ENCODE measurements around the gene NELL1.

Gene NELL1

GRCh38 chr11:21185959-21186358 lies 516.6 kb downstream of the NELL1 start:
- ChIA-PET CTCF (no interaction called here), POLR2A (no interaction called here)
- DNase-seq (ENCODE audit: extremely low spot score), result no peak
- TF ChIP-seq TARDBP (IDR thresholded peaks at IDR 0.05) (no peak), BHLHE40 (IDR thresholded peaks at IDR 0.05; ENCODE audit: borderline replicate concordance) (no peak), L3MBTL2 (conservative IDR thresholded peaks at IDR 0.05) (no peak), HDGF (IDR thresholded peaks at IDR 0.05; ENCODE audit: borderline replicate concordance) (no peak)

GRCh38 chr11:21190181-21190580 lies 520.8 kb downstream of the NELL1 start:
- no peak for DNase-seq (ENCODE audit: extremely low spot score)
- POLR2A ChIA-PET, result no interaction called here
- TF ChIP-seq ELF4 (IDR thresholded peaks at IDR 0.05) (no peak), PKNOX1 (IDR thresholded peaks at IDR 0.05) (no peak), SUZ12 (IDR thresholded peaks at IDR 0.05) (no peak), L3MBTL2 (conservative IDR thresholded peaks at IDR 0.05) (no peak), HDGF (IDR thresholded peaks at IDR 0.05; ENCODE audit: borderline replicate concordance) (no peak), SP1 (IDR thresholded peaks at IDR 0.05) (no peak), FOXA1 (IDR thresholded peaks at IDR 0.05) (no peak), CTBP1 (IDR thresholded peaks at IDR 0.05; ENCODE audit: borderline replicate concordance) (no peak), NFRKB (IDR thresholded peaks at IDR 0.05) (no peak), LEF1 (IDR thresholded peaks at IDR 0.05; ENCODE audit: borderline replicate concordance) (no peak), ZNF384 (IDR thresholded peaks at IDR 0.05) (no peak), FOXK2 (IDR thresholded peaks at IDR 0.05) (no peak), BHLHE40 (IDR thresholded peaks at IDR 0.05; ENCODE audit: borderline replicate concordance) (no peak)
- CTCF ChIA-PET, result no interaction called here

- POLR2A ChIA-PET, result no interaction called here
Observed at GRCh38 chr11:21195995-21196394, 526.6 kb downstream of the NELL1 start.

GRCh38 chr11:21198498-21198897 lies 529.1 kb downstream of the NELL1 start:
- no peak for TF ChIP-seq ELF4 (IDR thresholded peaks at IDR 0.05)
- TF ChIP-seq CTBP1 (IDR thresholded peaks at IDR 0.05; ENCODE audit: borderline replicate concordance), result no peak
- TF ChIP-seq HDGF (IDR thresholded peaks at IDR 0.05; ENCODE audit: borderline replicate concordance), result no peak
- TF ChIP-seq TARDBP (IDR thresholded peaks at IDR 0.05), result no peak
- TF ChIP-seq L3MBTL2 (conservative IDR thresholded peaks at IDR 0.05), result no peak
- no peak for TF ChIP-seq SP1 (IDR thresholded peaks at IDR 0.05)
- no peak for TF ChIP-seq ZNF384 (IDR thresholded peaks at IDR 0.05)
- TF ChIP-seq FOXK2 (IDR thresholded peaks at IDR 0.05), result no peak
- TF ChIP-seq FOXA1 (IDR thresholded peaks at IDR 0.05), result no peak
- no peak for TF ChIP-seq ARNT (IDR thresholded peaks at IDR 0.05)
- no peak for TF ChIP-seq BHLHE40 (IDR thresholded peaks at IDR 0.05; ENCODE audit: borderline replicate concordance)
- no peak for TF ChIP-seq LEF1 (IDR thresholded peaks at IDR 0.05; ENCODE audit: borderline replicate concordance)
- no peak for TF ChIP-seq NFRKB (IDR thresholded peaks at IDR 0.05)
- TF ChIP-seq SUZ12 (IDR thresholded peaks at IDR 0.05), result no peak
- no peak for TF ChIP-seq FOXM1 (IDR thresholded peaks at IDR 0.05; ENCODE audit: borderline replicate concordance)
- TF ChIP-seq PKNOX1 (IDR thresholded peaks at IDR 0.05), result no peak
- ChIA-PET POLR2A (no interaction called here), CTCF (no interaction called here)
- no peak for DNase-seq (ENCODE audit: extremely low spot score)

More at GRCh38 chr11:21195995-21196394, 526.6 kb downstream of the NELL1 start:
- TF ChIP-seq SUZ12 (IDR thresholded peaks at IDR 0.05) (no peak), ARNT (IDR thresholded peaks at IDR 0.05) (no peak), L3MBTL2 (conservative IDR thresholded peaks at IDR 0.05) (no peak), HDGF (IDR thresholded peaks at IDR 0.05; ENCODE audit: borderline replicate concordance) (no peak), TARDBP (IDR thresholded peaks at IDR 0.05) (no peak), ELF4 (IDR thresholded peaks at IDR 0.05) (no peak), FOXA1 (IDR thresholded peaks at IDR 0.05) (no peak), FOXK2 (IDR thresholded peaks at IDR 0.05) (no peak), ZNF384 (IDR thresholded peaks at IDR 0.05) (no peak), SP1 (IDR thresholded peaks at IDR 0.05) (no peak), CTBP1 (IDR thresholded peaks at IDR 0.05; ENCODE audit: borderline replicate concordance) (no peak)
- no peak for DNase-seq (ENCODE audit: extremely low spot score)
- CTCF ChIA-PET, result no interaction called here

GRCh38 chr11:21205205-21205604 lies 535.8 kb downstream of the NELL1 start:
- ChIA-PET CTCF (no interaction called here), POLR2A (no interaction called here)
- no peak for TF ChIP-seq TARDBP (IDR thresholded peaks at IDR 0.05)
- TF ChIP-seq LEF1 (IDR thresholded peaks at IDR 0.05; ENCODE audit: borderline replicate concordance), result no peak
- no peak for TF ChIP-seq FOXA1 (IDR thresholded peaks at IDR 0.05)
- TF ChIP-seq ARNT (IDR thresholded peaks at IDR 0.05), result no peak
- no peak for DNase-seq (ENCODE audit: extremely low spot score)

- no peak for DNase-seq (ENCODE audit: extremely low spot score)
- ChIA-PET CTCF (no interaction called here), POLR2A (no interaction called here)
- TF ChIP-seq NFRKB (IDR thresholded peaks at IDR 0.05) (no peak), ELF4 (IDR thresholded peaks at IDR 0.05) (no peak), TARDBP (IDR thresholded peaks at IDR 0.05) (no peak), HDGF (IDR thresholded peaks at IDR 0.05; ENCODE audit: borderline replicate concordance) (no peak), SUZ12 (IDR thresholded peaks at IDR 0.05) (no peak), SP1 (IDR thresholded peaks at IDR 0.05) (no peak), ARNT (IDR thresholded peaks at IDR 0.05) (no peak), FOXA1 (IDR thresholded peaks at IDR 0.05) (no peak), FOXM1 (IDR thresholded peaks at IDR 0.05; ENCODE audit: borderline replicate concordance) (no peak), CTBP1 (IDR thresholded peaks at IDR 0.05; ENCODE audit: borderline replicate concordance) (no peak), BHLHE40 (IDR thresholded peaks at IDR 0.05; ENCODE audit: borderline replicate concordance) (no peak), LEF1 (IDR thresholded peaks at IDR 0.05; ENCODE audit: borderline replicate concordance) (no peak), FOXK2 (IDR thresholded peaks at IDR 0.05) (no peak)
Observed at GRCh38 chr11:21225860-21226259, 556.5 kb downstream of the NELL1 start.

GRCh38 chr11:21229224-21229623 lies 559.8 kb downstream of the NELL1 start:
- CTCF ChIA-PET, result no interaction called here
- DNase-seq (ENCODE audit: extremely low spot score), result no peak
- TF ChIP-seq PKNOX1 (IDR thresholded peaks at IDR 0.05) (no peak), SUZ12 (IDR thresholded peaks at IDR 0.05) (no peak), HDGF (IDR thresholded peaks at IDR 0.05; ENCODE audit: borderline replicate concordance) (no peak), FOXK2 (IDR thresholded peaks at IDR 0.05) (no peak), CTBP1 (IDR thresholded peaks at IDR 0.05; ENCODE audit: borderline replicate concordance) (no peak), L3MBTL2 (conservative IDR thresholded peaks at IDR 0.05) (no peak), NFRKB (IDR thresholded peaks at IDR 0.05) (no peak), LEF1 (IDR thresholded peaks at IDR 0.05; ENCODE audit: borderline replicate concordance) (no peak), FOXM1 (IDR thresholded peaks at IDR 0.05; ENCODE audit: borderline replicate concordance) (no peak), ELF4 (IDR thresholded peaks at IDR 0.05) (no peak), FOXA1 (IDR thresholded peaks at IDR 0.05) (no peak), TARDBP (IDR thresholded peaks at IDR 0.05) (no peak), ARNT (IDR thresholded peaks at IDR 0.05) (no peak), BHLHE40 (IDR thresholded peaks at IDR 0.05; ENCODE audit: borderline replicate concordance) (no peak), SP1 (IDR thresholded peaks at IDR 0.05) (no peak), ZNF384 (IDR thresholded peaks at IDR 0.05) (no peak)
- POLR2A ChIA-PET, result no interaction called here

All from HEK293T (cell line).